ENCODE measurements around the gene SPECC1.
A peak's percentile ranks its signal among the peaks of the same experiment; 100 is the strongest.

Gene SPECC1

GRCh38 chr17:20040216-20040615 lies 31.1 kb downstream of the SPECC1 start:
- Histone ChIP-seq H3K4me1 (ENCODE audit: control insufficient read depth in 2 of 2, insufficient read depth in 2 of 2, low read length in 2 of 2) (no peaks in the 10 kb centered on the region), H3K9ac (ENCODE audit: low read depth in 1 of 2, low read length in 2 of 2) (no peak overlapping the region), H3K9me3 (ENCODE audit: control insufficient read depth in 2 of 2, low read length in 2 of 2) (no peaks in the 10 kb centered on the region), H3K36me3 (ENCODE audit: control insufficient read depth in 2 of 2, insufficient read depth in 2 of 2, low read length in 2 of 2) (no peaks in the 10 kb centered on the region), H3K27ac (ENCODE audit: low read depth in 2 of 2, low read length in 2 of 2) (no peak overlapping the region), H3K4me3 (ENCODE audit: low read length in 2 of 2) (no peak overlapping the region), H3K27me3 (ENCODE audit: control insufficient read depth in 2 of 2, insufficient read depth in 2 of 2, low read length in 2 of 2) (no peaks in the 10 kb centered on the region)

DNA sequence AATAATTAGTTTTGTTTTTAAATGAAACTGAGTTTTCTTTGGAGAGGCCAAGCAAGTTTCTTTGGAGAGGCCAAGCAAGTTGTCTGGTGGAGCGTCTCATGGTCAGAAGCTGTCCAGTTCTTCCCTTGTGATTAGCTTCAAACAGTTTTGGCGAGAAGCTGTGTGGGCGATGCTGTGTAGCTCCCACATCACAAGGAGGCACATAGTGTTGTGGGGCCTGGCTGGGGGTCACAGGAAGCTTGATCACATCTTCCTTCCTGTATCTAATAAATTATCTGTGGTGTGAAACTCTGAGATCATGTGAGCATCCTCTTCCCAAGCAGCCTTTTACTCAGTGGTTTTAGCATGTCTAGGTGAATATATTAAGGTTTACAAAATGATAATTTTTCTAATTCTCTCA lies 33.9 kb downstream of the SPECC1 start:
- Histone ChIP-seq H3K27ac (ENCODE audit: low read depth in 2 of 2, low read length in 2 of 2) (no peak overlapping the region), H3K27me3 (ENCODE audit: control insufficient read depth in 2 of 2, insufficient read depth in 2 of 2, low read length in 2 of 2) (no peaks in the 10 kb centered on the region), H3K36me3 (ENCODE audit: control insufficient read depth in 2 of 2, insufficient read depth in 2 of 2, low read length in 2 of 2) (no peaks in the 10 kb centered on the region)

DNA sequence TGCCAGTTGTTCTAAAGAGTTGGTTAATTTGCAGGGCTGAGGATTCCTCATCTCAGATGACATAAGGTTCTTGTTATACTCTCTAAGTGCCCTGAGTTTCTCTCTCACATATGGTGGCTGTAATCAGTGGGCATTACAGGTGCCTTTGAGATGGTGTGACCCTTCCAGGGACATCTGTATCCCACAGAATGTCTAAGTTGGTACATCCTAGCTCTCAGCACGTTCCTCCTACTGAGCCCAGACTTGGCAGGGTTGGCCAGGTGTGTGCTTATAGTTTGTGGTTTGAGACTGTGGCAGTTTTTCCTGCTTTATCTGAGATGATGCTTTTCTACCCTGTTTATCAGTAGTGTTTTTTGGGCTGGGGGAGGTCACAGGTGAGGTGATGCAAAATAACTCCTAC lies 36.3 kb downstream of the SPECC1 start:
- Histone ChIP-seq H3K4me1 (ENCODE audit: control insufficient read depth in 2 of 2, insufficient read depth in 2 of 2, low read length in 2 of 2) (no peaks in the 10 kb centered on the region), H3K36me3 (ENCODE audit: control insufficient read depth in 2 of 2, insufficient read depth in 2 of 2, low read length in 2 of 2) (no peaks in the 10 kb centered on the region), H3K4me3 (ENCODE audit: low read length in 2 of 2) (no peak overlapping the region), H3K9ac (ENCODE audit: low read depth in 1 of 2, low read length in 2 of 2) (no peak overlapping the region), H3K9me3 (ENCODE audit: control insufficient read depth in 2 of 2, low read length in 2 of 2) (no peaks in the 10 kb centered on the region), H3K27me3 (ENCODE audit: control insufficient read depth in 2 of 2, insufficient read depth in 2 of 2, low read length in 2 of 2) (no peaks in the 10 kb centered on the region), H3K27ac (ENCODE audit: low read depth in 2 of 2, low read length in 2 of 2) (no peak overlapping the region)

More for the DNA sequence above, 33.9 kb downstream of the SPECC1 start:
- no peaks in the 10 kb centered on the region for H3K9me3 ChIP-seq (ENCODE audit: control insufficient read depth in 2 of 2, low read length in 2 of 2)
- no peaks in the 10 kb centered on the region for H3K4me1 ChIP-seq (ENCODE audit: control insufficient read depth in 2 of 2, insufficient read depth in 2 of 2, low read length in 2 of 2)
- H3K4me3 ChIP-seq (ENCODE audit: low read length in 2 of 2): no peak overlapping the region
- no peak overlapping the region for H3K9ac ChIP-seq (ENCODE audit: low read depth in 1 of 2, low read length in 2 of 2)

- H3K27me3 ChIP-seq (ENCODE audit: control insufficient read depth in 2 of 2, insufficient read depth in 2 of 2, low read length in 2 of 2): no peaks in the 10 kb centered on the region
Measured at GRCh38 chr17:20046629-20047028, 37.5 kb downstream of the SPECC1 start.

GRCh38 chr17:20051624-20052023 lies 42.5 kb downstream of the SPECC1 start:
- Histone ChIP-seq H3K36me3 (ENCODE audit: control insufficient read depth in 2 of 2, insufficient read depth in 2 of 2, low read length in 2 of 2) (no peaks in the 10 kb centered on the region), H3K9ac (ENCODE audit: low read depth in 1 of 2, low read length in 2 of 2) (no peak overlapping the region), H3K9me3 (ENCODE audit: control insufficient read depth in 2 of 2, low read length in 2 of 2) (no peaks in the 10 kb centered on the region), H3K4me1 (ENCODE audit: control insufficient read depth in 2 of 2, insufficient read depth in 2 of 2, low read length in 2 of 2) (no peaks in the 10 kb centered on the region), H3K27ac (ENCODE audit: low read depth in 2 of 2, low read length in 2 of 2) (no peak overlapping the region), H3K4me3 (ENCODE audit: low read length in 2 of 2) (no peak overlapping the region), H3K27me3 (ENCODE audit: control insufficient read depth in 2 of 2, insufficient read depth in 2 of 2, low read length in 2 of 2) (no peaks in the 10 kb centered on the region)

More at GRCh38 chr17:20046629-20047028, 37.5 kb downstream of the SPECC1 start:
- Histone ChIP-seq H3K4me1 (ENCODE audit: control insufficient read depth in 2 of 2, insufficient read depth in 2 of 2, low read length in 2 of 2) (no peaks in the 10 kb centered on the region), H3K9ac (ENCODE audit: low read depth in 1 of 2, low read length in 2 of 2) (no peak overlapping the region), H3K27ac (ENCODE audit: low read depth in 2 of 2, low read length in 2 of 2) (no peak overlapping the region), H3K9me3 (ENCODE audit: control insufficient read depth in 2 of 2, low read length in 2 of 2) (no peaks in the 10 kb centered on the region), H3K4me3 (ENCODE audit: low read length in 2 of 2) (no peak overlapping the region), H3K36me3 (ENCODE audit: control insufficient read depth in 2 of 2, insufficient read depth in 2 of 2, low read length in 2 of 2) (no peaks in the 10 kb centered on the region)

DNA sequence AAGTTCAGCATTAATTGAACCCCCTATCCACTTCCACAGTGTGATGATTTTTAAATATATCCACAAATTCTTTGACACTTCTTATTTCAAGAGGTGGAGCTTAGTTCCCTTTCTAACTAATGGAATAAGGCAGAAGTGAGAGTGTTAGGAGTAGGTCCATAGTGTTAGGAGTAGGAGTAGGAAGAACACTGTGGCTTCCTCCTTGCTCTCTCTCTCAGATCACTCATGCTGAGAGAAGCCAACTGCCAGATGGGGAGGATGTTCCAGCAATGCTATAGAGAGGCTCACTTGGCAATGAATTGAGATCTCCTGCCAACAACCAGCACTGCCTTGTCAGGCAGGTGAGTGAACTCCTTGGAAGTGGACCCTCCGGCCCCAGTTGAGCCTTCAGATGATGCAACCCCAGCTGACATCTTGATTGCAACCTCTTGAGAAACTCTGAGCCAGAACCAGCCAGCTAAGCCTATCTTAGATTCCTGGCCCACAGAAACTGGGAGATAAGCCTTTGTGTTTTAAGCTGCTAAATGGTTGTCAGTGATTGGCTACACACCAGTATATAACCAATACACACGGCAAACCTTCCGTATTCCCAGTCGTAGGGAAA lies 44.3 kb downstream of the SPECC1 start:
- Histone ChIP-seq H3K27ac (ENCODE audit: low read depth in 2 of 2, low read length in 2 of 2) (no peak overlapping the region), H3K4me3 (ENCODE audit: low read length in 2 of 2) (no peak overlapping the region), H3K9ac (ENCODE audit: low read depth in 1 of 2, low read length in 2 of 2) (no peak overlapping the region), H3K27me3 (ENCODE audit: control insufficient read depth in 2 of 2, insufficient read depth in 2 of 2, low read length in 2 of 2) (no peaks in the 10 kb centered on the region), H3K36me3 (ENCODE audit: control insufficient read depth in 2 of 2, insufficient read depth in 2 of 2, low read length in 2 of 2) (no peaks in the 10 kb centered on the region), H3K9me3 (ENCODE audit: control insufficient read depth in 2 of 2, low read length in 2 of 2) (no peaks in the 10 kb centered on the region), H3K4me1 (ENCODE audit: control insufficient read depth in 2 of 2, insufficient read depth in 2 of 2, low read length in 2 of 2) (no peaks in the 10 kb centered on the region)

DNA sequence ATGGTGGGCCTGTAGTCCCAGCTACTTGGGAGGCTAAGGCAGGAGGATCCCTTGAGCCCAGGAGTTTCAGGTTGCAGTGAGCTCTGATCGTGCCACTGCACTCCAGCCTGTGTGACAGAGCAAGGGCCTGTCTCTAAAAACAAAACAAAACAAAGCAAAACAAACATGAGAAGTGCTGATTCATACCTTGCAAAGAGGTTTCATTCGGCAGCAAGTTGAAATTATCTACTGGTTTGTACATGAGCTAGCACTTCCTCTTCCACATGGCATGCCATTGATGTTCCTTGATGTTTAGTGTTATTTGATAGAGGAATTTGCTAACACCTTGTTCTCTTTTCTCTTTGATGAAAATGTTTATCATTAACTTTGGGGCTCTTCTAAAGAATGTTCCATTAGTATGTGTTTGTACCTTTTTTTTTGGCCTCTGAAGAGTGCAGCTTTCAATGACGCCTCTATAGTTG lies 50.6 kb downstream of the SPECC1 start:
- Histone ChIP-seq H3K9ac (ENCODE audit: low read depth in 1 of 2, low read length in 2 of 2) (no peak overlapping the region), H3K9me3 (ENCODE audit: control insufficient read depth in 2 of 2, low read length in 2 of 2) (no peaks in the 10 kb centered on the region), H3K4me1 (ENCODE audit: control insufficient read depth in 2 of 2, insufficient read depth in 2 of 2, low read length in 2 of 2) (peaks cover 0 to 3% of the 10 kb centered on the region in 2 donors), H3K36me3 (ENCODE audit: control insufficient read depth in 2 of 2, insufficient read depth in 2 of 2, low read length in 2 of 2) (no peaks in the 10 kb centered on the region), H3K4me3 (ENCODE audit: low read length in 2 of 2) (no peak overlapping the region), H3K27ac (ENCODE audit: low read depth in 2 of 2, low read length in 2 of 2) (no peak overlapping the region), H3K27me3 (ENCODE audit: control insufficient read depth in 2 of 2, insufficient read depth in 2 of 2, low read length in 2 of 2) (no peaks in the 10 kb centered on the region)

DNA sequence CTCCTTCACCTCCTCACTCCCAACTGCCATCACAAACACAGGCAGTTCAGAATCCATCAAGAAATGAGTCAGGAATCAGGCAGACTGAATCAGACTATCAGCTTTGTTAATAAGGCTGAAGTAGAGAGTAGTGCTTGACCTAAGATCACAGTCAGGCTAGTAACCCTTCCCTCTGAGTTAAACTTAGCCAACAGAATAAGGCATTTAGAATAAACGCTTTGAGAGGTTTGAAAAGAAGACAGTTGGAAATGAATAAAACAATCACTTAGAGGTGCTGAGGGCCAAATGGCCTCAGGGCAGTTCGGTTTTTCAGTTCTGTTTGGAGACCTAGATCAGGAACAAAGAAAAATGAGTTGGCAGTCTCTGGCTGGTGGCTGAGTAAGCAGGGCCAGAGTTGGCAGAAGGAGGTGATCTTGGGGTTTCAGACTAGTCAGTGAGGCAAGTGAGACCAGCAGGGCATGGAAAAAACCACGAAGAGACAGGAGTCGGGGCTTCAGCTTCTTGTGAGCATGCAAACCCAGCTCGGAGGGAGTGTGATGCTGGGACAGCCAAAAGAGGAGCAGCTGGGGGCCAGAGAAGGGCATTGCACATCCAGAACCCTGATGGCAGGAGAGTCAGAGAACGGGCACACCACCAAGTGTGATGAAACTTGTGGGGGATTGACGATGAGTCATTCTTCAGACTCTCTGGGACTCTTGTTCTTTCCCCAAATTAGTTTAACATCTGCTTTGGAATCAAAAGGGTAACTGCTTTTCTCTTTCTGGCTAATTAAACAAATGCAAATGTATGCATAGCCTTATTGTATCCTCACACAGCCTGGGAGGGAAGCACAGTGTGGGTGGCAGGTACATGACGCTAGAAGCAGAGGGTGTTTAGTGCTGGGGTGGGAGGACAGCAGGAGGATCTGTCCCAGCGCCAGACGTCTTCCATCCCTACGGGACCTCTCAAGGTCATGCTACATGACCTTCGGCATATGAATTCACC lies 54.8 kb downstream of the SPECC1 start:
- Histone ChIP-seq H3K27me3 (ENCODE audit: control insufficient read depth in 2 of 2, insufficient read depth in 2 of 2, low read length in 2 of 2) (no peaks in the 10 kb centered on the region), H3K4me1 (ENCODE audit: control insufficient read depth in 2 of 2, insufficient read depth in 2 of 2, low read length in 2 of 2) (peaks cover 0 to 3% of the 10 kb centered on the region in 2 donors), H3K4me3 (ENCODE audit: low read length in 2 of 2) (no peak overlapping the region), H3K9me3 (ENCODE audit: control insufficient read depth in 2 of 2, low read length in 2 of 2) (no peaks in the 10 kb centered on the region), H3K9ac (ENCODE audit: low read depth in 1 of 2, low read length in 2 of 2) (no peak overlapping the region), H3K36me3 (ENCODE audit: control insufficient read depth in 2 of 2, insufficient read depth in 2 of 2, low read length in 2 of 2) (no peaks in the 10 kb centered on the region), H3K27ac (ENCODE audit: low read depth in 2 of 2, low read length in 2 of 2) (peak overlapping the region in 1 of 2 donors; percentile 55)

- Histone ChIP-seq H3K9me3 (ENCODE audit: control insufficient read depth in 2 of 2, low read length in 2 of 2) (no peaks in the 10 kb centered on the region), H3K9ac (ENCODE audit: low read depth in 1 of 2, low read length in 2 of 2) (no peak overlapping the region), H3K4me3 (ENCODE audit: low read length in 2 of 2) (no peak overlapping the region), H3K4me1 (ENCODE audit: control insufficient read depth in 2 of 2, insufficient read depth in 2 of 2, low read length in 2 of 2) (peaks cover 0 to 3% of the 10 kb centered on the region in 2 donors), H3K36me3 (ENCODE audit: control insufficient read depth in 2 of 2, insufficient read depth in 2 of 2, low read length in 2 of 2) (no peaks in the 10 kb centered on the region), H3K27me3 (ENCODE audit: control insufficient read depth in 2 of 2, insufficient read depth in 2 of 2, low read length in 2 of 2) (no peaks in the 10 kb centered on the region), H3K27ac (ENCODE audit: low read depth in 2 of 2, low read length in 2 of 2) (no peak overlapping the region)
Measured at GRCh38 chr17:20066253-20066652, 57.1 kb downstream of the SPECC1 start.

GRCh38 chr17:20067711-20068110 lies 58.6 kb downstream of the SPECC1 start:
- H3K4me3 ChIP-seq (ENCODE audit: low read length in 2 of 2): no peak overlapping the region
- no peaks in the 10 kb centered on the region for H3K9me3 ChIP-seq (ENCODE audit: control insufficient read depth in 2 of 2, low read length in 2 of 2)
- no peaks in the 10 kb centered on the region for H3K36me3 ChIP-seq (ENCODE audit: control insufficient read depth in 2 of 2, insufficient read depth in 2 of 2, low read length in 2 of 2)
- H3K27ac ChIP-seq (ENCODE audit: low read depth in 2 of 2, low read length in 2 of 2): no peak overlapping the region
- H3K9ac ChIP-seq (ENCODE audit: low read depth in 1 of 2, low read length in 2 of 2): no peak overlapping the region
- peaks cover 0 to 3% of the 10 kb centered on the region in 2 donors for H3K4me1 ChIP-seq (ENCODE audit: control insufficient read depth in 2 of 2, insufficient read depth in 2 of 2, low read length in 2 of 2)
- no peaks in the 10 kb centered on the region for H3K27me3 ChIP-seq (ENCODE audit: control insufficient read depth in 2 of 2, insufficient read depth in 2 of 2, low read length in 2 of 2)

Data from mucosa of rectum (tissue), 2 donors.